MM.1S (cell line): ENCODE results near the gene LARP6.

ENCODE experiments used
- DNase-seq: peaks from one replicate; pipeline ENCODE4 v3.0.0-alpha.2; 2015
- H2AFZ ChIP-seq: fragments of 300-600 bp; sonication (generic); 2 replicates; pipeline ENCODE4 v1.6.0; 2016; ENCODE audit warnings: antibody characterized with exemption, low read length
- H3F3A ChIP-seq: fragments of 300-600 bp; sonication (generic); 2 replicates; pipeline ENCODE4 v1.6.1; 2016; ENCODE audit warnings: mild to moderate bottlenecking, antibody characterized with exemption, low read length, moderate library complexity, mixed read lengths; ENCODE audit not compliant: insufficient read depth
- H3K27ac ChIP-seq: fragments of 300-600 bp; sonication (generic); 2 replicates; pipeline ENCODE4 v1.5.1; 2016; ENCODE audit warnings: mild to moderate bottlenecking, low read length
- H3K27me3 ChIP-seq: fragments of 300-600 bp; sonication (generic); replicated peaks from 2 replicates; pipeline ENCODE4 v1.6.0; 2016; ENCODE audit warnings: low read length; ENCODE audit not compliant: insufficient read depth
- H3K36me3 ChIP-seq: fragments of 300-600 bp; sonication (generic); replicated peaks from 2 replicates; pipeline ENCODE4 v1.6.1; 2016; ENCODE audit warnings: mild to moderate bottlenecking, low read length, mixed read lengths; ENCODE audit not compliant: insufficient read depth
- H3K4me1 ChIP-seq: fragments of 300-600 bp; sonication (generic); 2 replicates; pipeline ENCODE4 v1.6.1; 2016; ENCODE audit warnings: low read length, mixed read lengths
- H3K4me2 ChIP-seq: fragments of 300-600 bp; sonication (generic); 2 replicates; pipeline ENCODE4 v1.6.0; 2016; ENCODE audit warnings: low read depth, low read length
- H3K4me3 ChIP-seq: fragments of 300-600 bp; sonication (generic); 2 replicates; pipeline ENCODE4 v1.5.1; 2016; ENCODE audit warnings: low read length, mixed read lengths
- H3K79me2 ChIP-seq: fragments of 300-600 bp; sonication (generic); 2 replicates; pipeline ENCODE4 v1.6.1; 2016; ENCODE audit warnings: mixed run types, low read length, mixed read lengths
- H3K9ac ChIP-seq: fragments of 300-600 bp; sonication (generic); 2 replicates; pipeline ENCODE4 v1.6.1; 2016; ENCODE audit warnings: low read length, mixed read lengths
- H3K9me2 ChIP-seq: fragments of 300-600 bp; sonication (generic); replicated peaks from 2 replicates; pipeline ENCODE4 v1.6.1; 2016; ENCODE audit warnings: mild to moderate bottlenecking, low read length, mixed read lengths; ENCODE audit not compliant: insufficient read depth
- H3K9me3 ChIP-seq: fragments of 300-600 bp; sonication (generic); replicated peaks from 2 replicates; pipeline ENCODE4 v1.6.1; 2016; ENCODE audit warnings: mild to moderate bottlenecking, low read length, mixed read lengths; ENCODE audit not compliant: insufficient read depth
- H4K20me1 ChIP-seq: fragments of 300-600 bp; sonication (generic); 2 replicates; pipeline ENCODE4 v1.6.1; 2016; ENCODE audit warnings: mild to moderate bottlenecking, low read length, moderate library complexity, mixed read lengths; ENCODE audit not compliant: insufficient read depth
- EZH2 ChIP-seq: fragments of 300-600 bp; sonication (generic); optimal IDR thresholded peaks from 2 replicates; pipeline ENCODE3; 2017; ENCODE audit warnings: low read depth, mild to moderate bottlenecking, antibody characterized with exemption, low read length, mixed read lengths
- EZH2phosphoT487 ChIP-seq: fragments of 300-600 bp; sonication (generic); IDR thresholded peaks from 2 replicates; pipeline ENCODE4 v1.6.1; 2018; ENCODE audit warnings: antibody characterized with exemption, low read length
- TF ChIP-seq, protein P1 (sequence below): fragments of 300-600 bp; sonication (generic); IDR thresholded peaks from 2 replicates; pipeline ENCODE4 v1.5.1; 2016; ENCODE audit warnings: antibody characterized with exemption, low read length, mixed read lengths

LARP6 gene

DNA sequence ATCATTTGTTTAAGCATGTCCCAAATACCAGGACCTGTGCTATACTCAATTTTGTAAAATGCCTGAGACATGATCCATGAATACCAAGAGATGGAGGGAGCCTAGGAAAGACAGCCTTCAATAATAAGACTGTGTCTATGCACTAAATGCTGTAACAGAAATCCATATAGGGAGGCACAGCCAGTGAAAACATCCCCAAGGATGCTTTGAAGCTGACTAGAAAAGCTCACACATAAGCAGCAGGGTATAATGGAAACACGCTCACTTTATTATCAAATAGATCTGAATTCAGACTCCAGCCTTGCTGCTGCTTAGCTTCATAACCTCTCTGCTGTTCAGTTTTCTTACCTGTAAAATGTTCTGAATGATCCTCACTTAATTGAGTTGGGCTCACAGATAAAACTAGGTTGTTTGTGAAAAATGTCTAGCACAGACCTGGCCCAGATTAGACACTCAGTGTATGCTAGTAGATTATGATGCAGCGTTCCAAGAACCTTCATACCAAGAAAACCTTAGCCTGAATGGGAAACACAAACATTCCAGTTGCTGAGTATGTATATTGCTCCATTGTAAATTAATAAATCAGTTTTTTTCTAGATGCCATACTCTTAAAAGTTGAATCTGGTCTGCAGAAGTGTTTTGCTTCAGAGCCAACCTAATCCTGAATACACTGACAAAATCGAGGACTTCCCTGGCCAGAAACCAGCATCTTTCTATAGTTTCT, 3.8 kb upstream of the LARP6 start:
- Histone ChIP-seq H3K27ac (no peak overlapping the region), H4K20me1 (no peaks in the 10 kb centered on the region), H3K79me2 (no peaks in the 10 kb centered on the region), H3K4me1 (peaks cover 7% of the 10 kb centered on the region; the same call in 1 of the 2 replicates), H3K9ac (no peak overlapping the region), H3K9me3 (no peaks in the 10 kb centered on the region), H3K36me3 (no peaks in the 10 kb centered on the region), H3K4me3 (no peak overlapping the region), H3K9me2 (no peaks in the 10 kb centered on the region), H3K27me3 (no peaks in the 10 kb centered on the region), H3K4me2 (no peak overlapping the region), H2AFZ (no peak overlapping the region), H3F3A (no peaks in the 10 kb centered on the region)
- TF ChIP-seq, protein P1, sequence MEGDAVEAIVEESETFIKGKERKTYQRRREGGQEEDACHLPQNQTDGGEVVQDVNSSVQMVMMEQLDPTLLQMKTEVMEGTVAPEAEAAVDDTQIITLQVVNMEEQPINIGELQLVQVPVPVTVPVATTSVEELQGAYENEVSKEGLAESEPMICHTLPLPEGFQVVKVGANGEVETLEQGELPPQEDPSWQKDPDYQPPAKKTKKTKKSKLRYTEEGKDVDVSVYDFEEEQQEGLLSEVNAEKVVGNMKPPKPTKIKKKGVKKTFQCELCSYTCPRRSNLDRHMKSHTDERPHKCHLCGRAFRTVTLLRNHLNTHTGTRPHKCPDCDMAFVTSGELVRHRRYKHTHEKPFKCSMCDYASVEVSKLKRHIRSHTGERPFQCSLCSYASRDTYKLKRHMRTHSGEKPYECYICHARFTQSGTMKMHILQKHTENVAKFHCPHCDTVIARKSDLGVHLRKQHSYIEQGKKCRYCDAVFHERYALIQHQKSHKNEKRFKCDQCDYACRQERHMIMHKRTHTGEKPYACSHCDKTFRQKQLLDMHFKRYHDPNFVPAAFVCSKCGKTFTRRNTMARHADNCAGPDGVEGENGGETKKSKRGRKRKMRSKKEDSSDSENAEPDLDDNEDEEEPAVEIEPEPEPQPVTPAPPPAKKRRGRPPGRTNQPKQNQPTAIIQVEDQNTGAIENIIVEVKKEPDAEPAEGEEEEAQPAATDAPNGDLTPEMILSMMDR, result no peak
- TF ChIP-seq EZH2, result no peak
- TF ChIP-seq EZH2phosphoT487, result no peak
- DNase-seq, result no peak

DNA sequence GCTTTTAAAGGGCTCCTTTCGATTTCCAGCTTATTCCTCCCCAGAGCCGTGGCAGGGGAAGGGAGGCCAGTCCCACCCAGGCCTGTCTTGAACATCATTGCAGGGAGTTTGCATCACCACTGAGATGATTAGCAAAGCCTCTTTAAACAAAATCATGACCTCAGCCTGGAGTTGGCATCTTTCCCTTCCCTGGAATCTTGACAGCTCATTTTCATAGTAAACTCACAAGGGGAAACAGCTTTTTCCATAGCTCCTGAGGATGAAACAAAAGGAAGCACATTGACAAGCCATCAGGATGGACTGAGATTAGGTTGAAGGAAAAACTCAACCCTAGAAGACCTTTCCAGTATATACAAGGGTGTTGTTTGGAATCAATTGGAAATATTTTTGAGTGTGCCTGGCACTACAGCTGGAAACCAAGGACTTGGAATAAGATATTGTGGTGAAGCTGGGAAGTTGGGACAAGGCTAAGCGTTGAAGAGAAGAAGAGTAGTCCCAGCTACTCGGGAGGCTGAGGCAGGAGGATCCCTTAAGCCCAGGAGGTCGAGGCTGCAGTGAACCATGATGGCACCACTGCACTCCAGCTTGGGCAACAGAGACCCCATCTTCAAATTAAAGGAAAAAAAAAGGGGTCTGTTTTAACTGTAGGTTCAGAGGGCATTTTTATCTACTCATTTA, 3.1 kb upstream of the LARP6 start:
- Histone ChIP-seq H3K4me1 (peaks cover 7% of the 10 kb centered on the region; the same call in 1 of the 2 replicates), H3K9me2 (no peaks in the 10 kb centered on the region), H3K27ac (no peak overlapping the region), H3K9me3 (no peaks in the 10 kb centered on the region), H3K79me2 (no peaks in the 10 kb centered on the region), H3F3A (no peaks in the 10 kb centered on the region), H3K9ac (no peak overlapping the region), H2AFZ (no peak overlapping the region), H3K36me3 (no peaks in the 10 kb centered on the region), H3K27me3 (no peaks in the 10 kb centered on the region), H3K4me3 (no peak overlapping the region), H4K20me1 (no peaks in the 10 kb centered on the region), H3K4me2 (no peak overlapping the region)
- TF ChIP-seq, protein P1, result no peak
- no peak for TF ChIP-seq EZH2
- TF ChIP-seq EZH2phosphoT487, result no peak
- DNase-seq, result no peak

DNA sequence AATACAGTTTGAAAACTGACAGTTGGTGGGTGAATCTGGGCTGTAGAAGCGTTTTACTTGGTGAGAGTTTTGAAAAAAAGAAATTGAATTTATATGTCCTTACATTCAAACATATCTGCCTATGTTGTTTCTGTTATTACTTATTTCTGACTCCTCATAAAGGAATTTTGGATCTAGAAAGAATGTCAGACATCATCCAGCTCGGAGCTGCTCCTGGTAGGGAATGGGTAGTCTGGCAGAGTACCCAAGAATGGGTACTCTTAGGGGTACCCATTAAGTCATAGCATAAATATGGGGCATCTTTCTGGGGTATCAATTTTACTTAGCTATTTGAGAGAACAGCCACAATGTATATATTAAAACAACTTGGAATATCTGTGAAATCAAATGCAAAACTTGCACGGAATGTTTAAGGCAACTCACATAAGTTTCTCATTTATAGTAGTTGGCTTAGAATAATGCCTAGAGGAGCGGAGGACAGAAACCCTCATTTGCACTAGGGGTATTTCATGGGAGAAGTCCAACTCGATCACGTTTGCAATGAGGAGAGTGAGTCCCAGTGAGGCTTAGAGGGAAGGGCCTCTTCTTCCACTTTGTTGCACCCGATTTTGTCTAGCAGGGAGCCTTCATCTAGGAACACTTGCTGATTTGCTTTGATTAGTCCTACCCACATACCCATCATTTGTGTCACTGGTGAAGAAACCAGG, 2.4 kb upstream of the LARP6 start:
- Histone ChIP-seq H3K9ac (no peak overlapping the region), H3K27me3 (no peaks in the 10 kb centered on the region), H3K4me1 (peaks cover 7% of the 10 kb centered on the region; the same call in 1 of the 2 replicates), H3K79me2 (no peaks in the 10 kb centered on the region), H3K36me3 (no peaks in the 10 kb centered on the region), H4K20me1 (no peaks in the 10 kb centered on the region), H3K4me3 (no peak overlapping the region), H3K9me3 (no peaks in the 10 kb centered on the region), H3K4me2 (no peak overlapping the region), H3K9me2 (no peaks in the 10 kb centered on the region), H2AFZ (no peak overlapping the region), H3K27ac (no peak overlapping the region), H3F3A (no peaks in the 10 kb centered on the region)
- TF ChIP-seq, protein P1, result no peak
- TF ChIP-seq EZH2phosphoT487 (no peak), EZH2 (no peak)
- no peak for DNase-seq
